Osteocyte (in vitro differentiated cells): ENCODE measurements around the gene MRPL33. TPM values are rescaled to one million over a fixed set of nuclear protein-coding genes. Genes with fewer than 3 reads are reported as not detected.
"Not testable (repeated sequence)": the region's sequence is repeated elsewhere in the genome, so short reads cannot be mapped to it uniquely, and the experiment has no call there.

Experiments
- DNase-seq: peaks from one replicate; pipeline ENCODE4 v3.0.0; 2021; ENCODE audit warnings: mixed read lengths; ENCODE audit not compliant: unreplicated experiment; ENCODE audit errors: extremely low spot score
- H3K27ac Mint-ChIP-seq: one replicate; pipeline ENCODE4 v1.8.0; 2021; ENCODE audit warnings: mild to moderate bottlenecking, mixed read lengths; ENCODE audit not compliant: unreplicated experiment
- H3K27me3 Mint-ChIP-seq: one replicate; pipeline ENCODE4 v1.8.0; 2021; ENCODE audit warnings: mixed read lengths; ENCODE audit not compliant: unreplicated experiment
- H3K36me3 Mint-ChIP-seq: one replicate; pipeline ENCODE4 v1.8.0; 2021; ENCODE audit warnings: mixed read lengths; ENCODE audit not compliant: unreplicated experiment
- H3K4me1 Mint-ChIP-seq: one replicate; pipeline ENCODE4 v1.8.0; 2021; ENCODE audit warnings: mixed read lengths; ENCODE audit not compliant: unreplicated experiment
- H3K4me3 Mint-ChIP-seq: one replicate; pipeline ENCODE4 v1.8.0; 2021; ENCODE audit warnings: mild to moderate bottlenecking, moderate library complexity, mixed read lengths; ENCODE audit not compliant: unreplicated experiment
- H3K9me3 Mint-ChIP-seq: one replicate; pipeline ENCODE4 v1.8.0; 2021; ENCODE audit warnings: mixed read lengths; ENCODE audit not compliant: unreplicated experiment
- total RNA-seq: library from RNA; stranded (reverse); gene quantifications from 2 replicates; pipeline ENCODE4 v1.2.1, GENCODE V29; 2021
- TF ChIP-seq, protein P1 (sequence below): fragments of 200-600 bp; sonication (generic); IDR thresholded peaks from 2 replicates; pipeline ENCODE4 v1.5.0; 2021; ENCODE audit warnings: antibody characterized with exemption, mild to moderate bottlenecking, moderate library complexity

The MRPL33 gene
- total RNA-seq, 1 donor from 2014 or later: 43.5 TPM

DNA sequence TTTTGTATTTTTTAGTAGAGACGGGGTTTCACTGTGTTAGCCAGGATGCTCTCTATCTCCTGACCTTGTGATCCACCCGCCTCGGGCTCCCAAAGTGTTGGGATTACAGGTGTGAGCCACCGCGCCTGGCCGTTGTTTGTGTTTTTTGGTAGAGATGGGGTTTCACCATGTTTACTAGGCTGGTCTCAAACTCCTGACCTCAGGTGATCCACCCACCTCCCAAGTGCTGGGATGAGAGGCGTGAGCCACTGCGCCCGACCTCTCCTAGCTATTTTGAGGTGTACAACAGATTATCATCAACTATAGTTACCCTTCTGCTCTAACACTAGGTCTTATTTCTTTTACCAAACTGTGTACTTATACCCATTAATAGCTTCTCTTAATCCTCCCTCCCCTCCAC is 28.9 kb upstream of the MRPL33 start:
- no peak for DNase-seq
- Mint-ChIP-seq H3K4me1 (no peaks in the 10 kb centered on the region), H3K36me3 (peaks cover 4% of the 10 kb centered on the region), H3K27ac (no peak overlapping the region), H3K27me3 (no peaks in the 10 kb centered on the region), H3K4me3 (no peak overlapping the region), H3K9me3 (peaks cover 26% of the 10 kb centered on the region)
- TF ChIP-seq, protein P1, sequence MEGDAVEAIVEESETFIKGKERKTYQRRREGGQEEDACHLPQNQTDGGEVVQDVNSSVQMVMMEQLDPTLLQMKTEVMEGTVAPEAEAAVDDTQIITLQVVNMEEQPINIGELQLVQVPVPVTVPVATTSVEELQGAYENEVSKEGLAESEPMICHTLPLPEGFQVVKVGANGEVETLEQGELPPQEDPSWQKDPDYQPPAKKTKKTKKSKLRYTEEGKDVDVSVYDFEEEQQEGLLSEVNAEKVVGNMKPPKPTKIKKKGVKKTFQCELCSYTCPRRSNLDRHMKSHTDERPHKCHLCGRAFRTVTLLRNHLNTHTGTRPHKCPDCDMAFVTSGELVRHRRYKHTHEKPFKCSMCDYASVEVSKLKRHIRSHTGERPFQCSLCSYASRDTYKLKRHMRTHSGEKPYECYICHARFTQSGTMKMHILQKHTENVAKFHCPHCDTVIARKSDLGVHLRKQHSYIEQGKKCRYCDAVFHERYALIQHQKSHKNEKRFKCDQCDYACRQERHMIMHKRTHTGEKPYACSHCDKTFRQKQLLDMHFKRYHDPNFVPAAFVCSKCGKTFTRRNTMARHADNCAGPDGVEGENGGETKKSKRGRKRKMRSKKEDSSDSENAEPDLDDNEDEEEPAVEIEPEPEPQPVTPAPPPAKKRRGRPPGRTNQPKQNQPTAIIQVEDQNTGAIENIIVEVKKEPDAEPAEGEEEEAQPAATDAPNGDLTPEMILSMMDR: no peak

DNA sequence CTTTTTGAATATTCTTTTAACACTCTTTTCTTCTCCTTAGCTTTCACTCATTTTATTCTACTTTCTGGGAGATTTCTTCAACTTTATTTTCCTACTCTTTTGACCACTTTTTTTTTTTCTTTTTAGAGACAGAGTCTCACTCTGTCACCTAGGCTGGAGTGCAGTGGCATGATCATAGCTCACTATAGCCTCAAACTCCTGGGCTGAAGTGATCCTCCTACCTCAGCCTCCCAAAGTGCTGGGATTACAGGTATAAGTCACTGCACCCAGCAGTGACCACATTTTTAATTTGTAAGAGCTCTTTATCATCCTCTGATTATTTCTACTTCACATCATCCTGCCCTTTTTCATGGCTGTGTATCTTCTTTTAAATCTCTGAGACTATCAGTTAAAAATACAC is 26.0 kb upstream of the MRPL33 start:
- H3K36me3 Mint-ChIP-seq, H3K4me3 Mint-ChIP-seq, H3K4me1 Mint-ChIP-seq, DNase-seq, H3K27ac Mint-ChIP-seq, H3K27me3 Mint-ChIP-seq: not testable (repeated sequence)
- H3K9me3 Mint-ChIP-seq: peaks cover 30% of the 10 kb centered on the region

GRCh38 chr2:27746325-27746724 is 25.2 kb upstream of the MRPL33 start:
- Mint-ChIP-seq H3K9me3 (peaks cover 23% of the 10 kb centered on the region), H3K27ac (no peak overlapping the region), H3K4me3 (no peak overlapping the region), H3K27me3 (peaks cover 4% of the 10 kb centered on the region), H3K36me3 (peaks cover 9% of the 10 kb centered on the region), H3K4me1 (no peaks in the 10 kb centered on the region)
- DNase-seq: no peak
- TF ChIP-seq, protein P1: no peak

- Mint-ChIP-seq H3K27me3 (peaks cover 4% of the 10 kb centered on the region), H3K4me1 (no peaks in the 10 kb centered on the region), H3K36me3 (peaks cover 9% of the 10 kb centered on the region), H3K4me3 (no peak overlapping the region), H3K9me3 (peaks cover 23% of the 10 kb centered on the region), H3K27ac (no peak overlapping the region)
- DNase-seq: no peak
- TF ChIP-seq, protein P1: no peak
Measured at GRCh38 chr2:27747827-27748352, 23.6 kb upstream of the MRPL33 start.

DNA sequence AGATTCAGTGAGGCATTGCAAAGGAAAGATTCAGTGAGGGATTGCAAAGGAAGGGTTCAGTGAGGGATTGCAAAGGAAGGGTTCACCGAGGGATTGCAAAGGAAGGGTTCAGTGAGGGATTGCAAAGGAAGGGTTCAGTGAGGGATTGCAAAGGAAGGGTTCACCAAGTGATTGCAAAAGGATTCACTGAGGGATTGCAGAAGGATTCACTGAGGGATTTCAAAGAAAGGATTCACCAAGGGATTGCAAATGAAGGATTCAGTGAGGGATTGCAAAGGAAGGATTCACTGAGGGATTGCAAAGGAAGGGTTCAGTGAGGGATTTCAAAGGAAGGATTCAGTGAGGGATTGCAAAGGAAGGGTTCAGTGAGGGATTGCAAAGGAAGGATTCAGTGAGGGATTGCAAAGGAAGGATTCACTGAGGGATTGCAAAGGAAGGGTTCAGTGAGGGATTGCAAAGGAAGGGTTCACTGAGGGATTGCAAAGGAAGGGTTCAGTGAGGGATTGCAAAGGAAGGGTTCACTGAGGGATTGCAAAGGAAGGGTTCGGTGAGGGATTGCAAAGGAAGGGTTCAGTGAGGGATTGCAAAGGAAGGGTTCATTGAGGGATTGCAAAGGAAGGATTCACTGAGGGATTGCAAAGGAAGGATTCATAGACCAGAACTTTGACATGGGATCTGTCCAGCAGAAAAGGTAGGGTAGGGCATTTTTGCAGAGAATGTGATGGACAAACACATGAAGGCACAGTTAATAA is 22.5 kb upstream of the MRPL33 start:
- DNase-seq, H3K27ac Mint-ChIP-seq, H3K36me3 Mint-ChIP-seq, H3K4me1 Mint-ChIP-seq, H3K27me3 Mint-ChIP-seq, H3K4me3 Mint-ChIP-seq: not testable (repeated sequence)
- H3K9me3 Mint-ChIP-seq: peaks cover 22% of the 10 kb centered on the region

GRCh38 chr2:27751377-27751776 is 20.1 kb upstream of the MRPL33 start:
- peaks cover 6% of the 10 kb centered on the region for H3K36me3 Mint-ChIP-seq
- DNase-seq: no peak
- no peak overlapping the region for H3K27ac Mint-ChIP-seq
- peaks cover 4% of the 10 kb centered on the region for H3K27me3 Mint-ChIP-seq
- TF ChIP-seq, protein P1: no peak
- H3K4me3 Mint-ChIP-seq: no peak overlapping the region
- H3K9me3 Mint-ChIP-seq: peaks cover 8% of the 10 kb centered on the region
- peaks cover 14% of the 10 kb centered on the region for H3K4me1 Mint-ChIP-seq
